HepG2 (cell line): ENCODE results near the gene SLIT3. TPM values are rescaled to one million over a fixed set of nuclear protein-coding genes. Genes with fewer than 3 reads are reported as not detected.

Source experiments
- ATAC-seq: fragments of 200-7000 bp; cut with Tn5 transposase; 3 replicates; pipeline ENCODE4 v1.9.1; 2020; ENCODE audit warnings: mild to moderate bottlenecking, moderate library complexity
- BruUV-seq: library from RNA; stranded (reverse); fragments of 400-500 nt; replicated peaks from 2 replicates; lab custom pipeline; 2021; lab: Mats Ljungman, UMichigan
- CTCF ChIA-PET: fragments of 300-600 bp; formaldehyde crosslinking; extraction: SDS; loops from one replicate; lab custom pipeline; 2021; ENCODE audit warnings: low total read pairs, inconsistent platforms, low intra/inter-chr PET ratio; lab: Yijun Ruan, JAX
- POLR2A ChIA-PET: fragments of 350-600 bp; sonication (Branson Sonifier 250); formaldehyde crosslinking; loops from one replicate; lab custom pipeline; 2020; ENCODE audit warnings: antibody characterized with exemption, inconsistent platforms; lab: Yijun Ruan, JAX
- DNase-seq: peaks from one replicate; pipeline ENCODE4 v3.0.0-alpha.2; 2015; ENCODE audit warnings: low spot score
- FAIRE-seq: peaks from 3 replicates; lab custom pipeline; 2011; peaks lifted over from hg19 to GRCh38; lab: Jason Lieb, UNC
- H2AFZ ChIP-seq: one replicate; pipeline ENCODE4 v1.6.1; 2011; ENCODE audit warnings: low read length, inconsistent platforms
- H3K27ac ChIP-seq: fragments of 300-600 bp; 3 replicates; pipeline ENCODE4 v1.8.0; 2011; ENCODE audit warnings: mixed run types, mild to moderate bottlenecking, mixed read lengths, low read length, inconsistent platforms; ENCODE audit not compliant: insufficient read depth; ENCODE audit errors: extremely low read length
- H3K27me3 ChIP-seq, 2 experiments: fragments of 200-600 bp in 1 of 2; 2 replicates in 1 of 2; 3 replicates in 1 of 2; pipeline versions ENCODE4 v1.6.0 to v1.8.0; 2011; ENCODE audit warnings: low read length in 2 of 2, mild to moderate bottlenecking in 2 of 2, moderate library complexity in 2 of 2, inconsistent platforms in 1 of 2; ENCODE audit not compliant: insufficient read depth in 2 of 2, control insufficient read depth in 1 of 2
- H3K36me3 ChIP-seq, 2 experiments: fragments of 200-600 bp in 1 of 2; replicated peaks in 1 of 2; 2 replicates in 1 of 2; 3 replicates in 1 of 2; pipeline versions ENCODE4 v1.5.1 to v1.8.0; 2011; ENCODE audit warnings: low read length in 2 of 2, inconsistent platforms in 1 of 2; ENCODE audit not compliant: insufficient read depth in 2 of 2, control insufficient read depth in 1 of 2
- H3K4me1 ChIP-seq: 2 replicates; pipeline ENCODE4 v1.5.1; 2012; ENCODE audit warnings: low read length, inconsistent platforms; ENCODE audit not compliant: insufficient read depth
- H3K4me2 ChIP-seq: 2 replicates; pipeline ENCODE4 v1.6.0; 2011; ENCODE audit warnings: low read depth, low read length, inconsistent platforms
- H3K4me3 ChIP-seq, 3 experiments: fragments of 200-600 bp in 1 of 3; sonication (generic), shearing (Covaris generic) in 1 of 3; replicated peaks in 1 of 3; 2 replicates each; pipeline ENCODE4 v1.5.1; 2011 to 2016; ENCODE audit warnings: low read length in 3 of 3, inconsistent platforms in 2 of 3, low read depth in 2 of 3, mild to moderate bottlenecking in 2 of 3, control low read depth in 1 of 3, mixed read lengths in 1 of 3; ENCODE audit not compliant: insufficient read depth in 1 of 3
- H3K79me2 ChIP-seq: one replicate; pipeline ENCODE4 v1.6.1; 2011; ENCODE audit warnings: low read length, inconsistent platforms; ENCODE audit not compliant: insufficient read depth
- H3K9ac ChIP-seq: 2 replicates; pipeline ENCODE4 v1.6.0; 2011; ENCODE audit warnings: mild to moderate bottlenecking, low read depth, low read length, inconsistent platforms; ENCODE audit not compliant: insufficient read depth
- H3K9me3 ChIP-seq: 2 replicates; pipeline ENCODE4 v1.5.1; 2012; ENCODE audit warnings: mild to moderate bottlenecking, low read length
- H4K20me1 ChIP-seq: 2 replicates; pipeline ENCODE4 v1.6.0; 2011; ENCODE audit warnings: inconsistent platforms, mild to moderate bottlenecking, low read length, moderate library complexity; ENCODE audit not compliant: insufficient read depth
- ARID2 ChIP-seq: sonication (generic); formaldehyde crosslinking; IDR thresholded peaks from 2 replicates; pipeline ENCODE4 v1.8.1; 2022; ENCODE audit warnings: mild to moderate bottlenecking, missing genetic modification reagents, borderline replicate concordance
- HOXA7 ChIP-seq: sonication (generic); formaldehyde crosslinking; IDR thresholded peaks from 2 replicates; pipeline ENCODE4 v1.8.1; 2022; ENCODE audit warnings: mild to moderate bottlenecking, missing genetic modification reagents, moderate library complexity
- MZF1 ChIP-seq: sonication (generic); formaldehyde crosslinking; IDR thresholded peaks from 2 replicates; pipeline ENCODE4 v1.8.1; 2023; ENCODE audit warnings: mild to moderate bottlenecking, missing genetic modification reagents, borderline replicate concordance
- PAF1 ChIP-seq: IDR thresholded peaks from 2 replicates; pipeline ENCODE4 v1.6.1; 2016; ENCODE audit warnings: missing genetic modification reagents, missing compliant biosample characterization
- PCBP2 ChIP-seq: fragments of 200-400 bp; formaldehyde crosslinking; optimal IDR thresholded peaks from 2 replicates; pipeline ENCODE3; 2018; ENCODE audit warnings: low read length, low read depth; ENCODE audit not compliant: poor library complexity, severe bottlenecking
- RFXANK ChIP-seq: IDR thresholded peaks from 2 replicates; pipeline ENCODE4 v1.6.1; 2016
- SAFB2 ChIP-seq: sonication (generic); formaldehyde crosslinking; IDR thresholded peaks from 2 replicates; pipeline ENCODE4 v1.5.1; 2020; ENCODE audit warnings: missing genetic modification reagents, low read depth, mild to moderate bottlenecking, borderline replicate concordance
- TCF7L2 ChIP-seq: IDR thresholded peaks from 2 replicates; pipeline ENCODE4 v1.6.1; 2011; ENCODE audit warnings: mild to moderate bottlenecking, low read depth, low read length, moderate library complexity
- ZBTB26 ChIP-seq: IDR thresholded peaks from 2 replicates; pipeline ENCODE4 v1.6.1; 2016; ENCODE audit warnings: missing compliant biosample characterization, missing genetic modification reagents, borderline replicate concordance
- ZFP91 ChIP-seq: sonication (generic); formaldehyde crosslinking; IDR thresholded peaks from 2 replicates; pipeline ENCODE4 v1.9.0; 2022; ENCODE audit warnings: missing genetic modification reagents, mild to moderate bottlenecking, borderline replicate concordance
- ZNF17 ChIP-seq: sonication (generic); formaldehyde crosslinking; IDR thresholded peaks from 2 replicates; pipeline ENCODE4 v1.5.0; 2020; ENCODE audit warnings: mild to moderate bottlenecking, missing genetic modification reagents
- ZNF362 ChIP-seq: sonication (generic); formaldehyde crosslinking; IDR thresholded peaks from 2 replicates; pipeline ENCODE4 v1.4.0; 2020; ENCODE audit warnings: missing genetic modification reagents, mild to moderate bottlenecking, borderline replicate concordance
- ZNF607 ChIP-seq: sonication (generic); formaldehyde crosslinking; IDR thresholded peaks from 2 replicates; pipeline ENCODE4 v1.5.1; 2020; ENCODE audit warnings: missing genetic modification reagents, mild to moderate bottlenecking, borderline replicate concordance
- ZNF792 ChIP-seq: IDR thresholded peaks from 2 replicates; pipeline ENCODE4 v1.6.1; 2016
- WGBS: methylation state at CpG from one replicate; pipeline ENCODE4 v1.1.6; 2017; ENCODE audit warnings: low lambda C conversion rate; 5-methylcytosine and 5-hydroxymethylcytosine counted together
- in situ Hi-C: cut with HindIII; loops from 2 replicates; pipeline ENCODE4 v1.10.0; 2017; ENCODE audit warnings: low pct_unique_long_range_greater_than_20kb; ENCODE audit not compliant: extremely low pct_ligation_motif_present
- intact Hi-C: fragments of 100-400 bp; cut with micrococcal nuclease; formaldehyde crosslinking; loops from one replicate; pipeline ENCODE4 v1.10.0; 2022; ENCODE audit not compliant: unreplicated experiment
- polyA plus RNA-seq, 8 experiments: library from polyadenylated mRNA; depleted of rRNA in 3 of 8; stranded (reverse) in 7 of 8; unstranded in 1 of 8; fragments of >200 nt; fragmentation: Illumina TruSeq in 4 of 8; extraction: Trizol in 4 of 8; gene quantifications; 2 replicates each; pipeline versions ENCODE4 v1.2.1 to v1.2.3, GENCODE V29; 2011 to 2016; ENCODE audit warnings: low read depth in 4 of 8, missing spikeins in 1 of 8, mixed read lengths in 1 of 8; ENCODE audit not compliant: insufficient read depth in 1 of 8
- total RNA-seq, 5 experiments: library from RNA; depleted of rRNA; stranded (reverse); fragments of >200 nt; fragmentation: Illumina TruSeq; extraction: Trizol; gene quantifications; 2 replicates each; pipeline ENCODE4 v1.2.3, GENCODE V29; 2016; ENCODE audit warnings: low read depth in 1 of 5
- TF ChIP-seq, protein P1 (sequence below): sonication (generic); formaldehyde crosslinking; IDR thresholded peaks from 2 replicates; pipeline ENCODE4 v1.4.0; 2020; ENCODE audit warnings: missing genetic modification reagents, borderline replicate concordance
- TF ChIP-seq, protein P2 (sequence below): sonication (generic); formaldehyde crosslinking; IDR thresholded peaks from 2 replicates; pipeline ENCODE4 v1.8.0; 2022; ENCODE audit warnings: missing genetic modification reagents, mild to moderate bottlenecking, inconsistent platforms, borderline replicate concordance

Gene SLIT3
- total and polyA plus RNA-seq, 2 of the 13 experiments (the other 11 are each of a cell fraction or from before 2014, with no cell fraction given) = not detected

DNA sequence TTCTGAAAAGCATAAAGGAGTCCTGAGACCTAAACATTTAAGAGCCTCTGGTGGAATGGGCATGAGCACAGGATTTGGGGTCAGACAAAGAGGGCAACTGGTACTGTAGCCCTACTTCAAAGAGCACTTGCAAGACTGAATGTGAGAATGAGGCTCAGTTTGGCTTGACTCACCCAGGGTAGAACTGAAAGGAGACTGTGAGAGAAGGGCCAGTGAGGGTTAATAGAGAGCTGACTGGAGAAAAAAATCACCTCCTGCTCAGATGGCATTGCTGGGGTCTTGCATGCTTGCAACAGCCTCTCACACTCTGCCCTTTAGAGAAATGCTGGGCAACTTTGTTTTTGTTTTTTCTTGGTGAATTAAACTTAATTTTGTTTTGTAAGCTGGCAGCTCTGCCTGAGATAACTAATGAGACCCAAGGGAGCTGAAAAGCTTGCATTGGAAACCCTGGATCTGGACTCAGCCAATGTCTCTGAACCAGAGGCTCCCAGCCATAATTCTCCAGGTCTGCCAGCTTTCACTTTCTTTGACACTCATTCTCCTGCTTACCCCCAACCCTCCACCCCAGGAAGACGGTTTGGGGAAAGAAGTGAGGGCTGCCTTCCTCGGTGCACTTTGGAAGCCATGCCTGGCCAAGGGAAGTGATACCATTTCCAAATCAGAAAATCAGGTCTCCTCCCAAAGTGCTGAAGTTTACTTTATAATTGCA lies 560.7 kb downstream of the SLIT3 start:
- no peak overlapping the region for H3K4me2 ChIP-seq
- H3K9me3 ChIP-seq = no peaks in the 10 kb centered on the region
- H2AFZ ChIP-seq = no peak overlapping the region
- no peak overlapping the region for H3K9ac ChIP-seq
- no peak for ATAC-seq
- H3K36me3 ChIP-seq = no peaks in the 10 kb centered on the region
- in situ Hi-C loops (no loop called here), intact Hi-C loops (no loop called here)
- H3K27ac ChIP-seq = no peak overlapping the region
- CTCF ChIA-PET = no interaction called here
- H3K27me3 ChIP-seq = 0 out of 5 replicates have a peak, but pooled peaks cover 0 to 10% of the 10 kb centered on the region in 2 experiments
- DNase-seq = no peak
- POLR2A ChIA-PET = no interaction called here
- H3K79me2 ChIP-seq = no peaks in the 10 kb centered on the region
- no peaks in the 10 kb centered on the region for H3K4me1 ChIP-seq
- no peak overlapping the region for H3K4me3 ChIP-seq
- no peak for FAIRE-seq
- BruUV-seq = no TSS peak
- WGBS = 8% methylated on average over 2 of the region's 2 CpGs
- H4K20me1 ChIP-seq = no peaks in the 10 kb centered on the region
- TF ChIP-seq ZNF607 (CRISPR knock-in tag) (no peak), HOXA7 (CRISPR knock-in tag) (no peak), ZNF362 (CRISPR knock-in tag) (no peak), ARID2 (CRISPR knock-in tag) (no peak), ZNF792 (CRISPR knock-in tag) (no peak), TCF7L2 (no peak), ZBTB26 (CRISPR knock-in tag) (no peak), SAFB2 (CRISPR knock-in tag) (no peak), RFXANK (CRISPR knock-in tag) (no peak), MZF1 (CRISPR knock-in tag) (no peak), ZNF17 (no peak), PCBP2 (no peak), ZFP91 (no peak), PAF1 (CRISPR knock-in tag) (no peak)
- TF ChIP-seq, protein P1, sequence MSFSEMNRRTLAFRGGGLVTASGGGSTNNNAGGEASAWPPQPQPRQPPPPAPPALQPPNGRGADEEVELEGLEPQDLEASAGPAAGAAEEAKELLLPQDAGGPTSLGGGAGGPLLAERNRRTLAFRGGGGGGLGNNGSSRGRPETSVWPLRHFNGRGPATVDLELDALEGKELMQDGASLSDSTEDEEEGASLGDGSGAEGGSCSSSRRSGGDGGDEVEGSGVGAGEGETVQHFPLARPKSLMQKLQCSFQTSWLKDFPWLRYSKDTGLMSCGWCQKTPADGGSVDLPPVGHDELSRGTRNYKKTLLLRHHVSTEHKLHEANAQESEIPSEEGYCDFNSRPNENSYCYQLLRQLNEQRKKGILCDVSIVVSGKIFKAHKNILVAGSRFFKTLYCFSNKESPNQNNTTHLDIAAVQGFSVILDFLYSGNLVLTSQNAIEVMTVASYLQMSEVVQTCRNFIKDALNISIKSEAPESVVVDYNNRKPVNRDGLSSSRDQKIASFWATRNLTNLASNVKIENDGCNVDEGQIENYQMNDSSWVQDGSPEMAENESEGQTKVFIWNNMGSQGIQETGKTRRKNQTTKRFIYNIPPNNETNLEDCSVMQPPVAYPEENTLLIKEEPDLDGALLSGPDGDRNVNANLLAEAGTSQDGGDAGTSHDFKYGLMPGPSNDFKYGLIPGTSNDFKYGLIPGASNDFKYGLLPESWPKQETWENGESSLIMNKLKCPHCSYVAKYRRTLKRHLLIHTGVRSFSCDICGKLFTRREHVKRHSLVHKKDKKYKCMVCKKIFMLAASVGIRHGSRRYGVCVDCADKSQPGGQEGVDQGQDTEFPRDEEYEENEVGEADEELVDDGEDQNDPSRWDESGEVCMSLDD (CRISPR knock-in tag) = no peak
- TF ChIP-seq, protein P2, sequence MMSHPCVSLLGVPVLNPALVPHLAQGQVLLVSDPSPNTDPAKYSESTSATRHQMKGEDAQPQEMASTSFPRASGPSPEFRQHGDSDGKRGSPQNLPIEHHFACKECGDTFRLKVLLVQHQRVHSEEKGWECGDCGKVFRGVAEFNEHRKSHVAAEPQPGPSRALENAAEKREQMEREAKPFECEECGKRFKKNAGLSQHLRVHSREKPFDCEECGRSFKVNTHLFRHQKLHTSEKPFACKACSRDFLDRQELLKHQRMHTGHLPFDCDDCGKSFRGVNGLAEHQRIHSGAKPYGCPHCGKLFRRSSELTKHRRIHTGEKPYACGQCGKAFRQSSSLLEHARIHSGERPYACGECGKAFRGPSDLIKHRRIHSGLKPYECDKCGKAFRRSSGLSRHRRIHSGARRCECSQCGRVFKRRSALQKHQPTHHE (CRISPR knock-in tag) = no peak
